Naive thymus-derived CD4-positive, alpha-beta T cell (primary cell): ENCODE results near the gene FAM131C. TPM values are rescaled to one million over a fixed set of nuclear protein-coding genes. Genes with fewer than 3 reads are reported as not detected.

Experiments
- ATAC-seq: fragments of 150-1000 bp; cut with Tn5 transposase; 2 replicates; pipeline ENCODE4 v1.10.0; 2021; ENCODE audit warnings: mild to moderate bottlenecking, moderate library complexity
- CTCF ChIA-PET: fragments of 350-600 bp; sonication (Branson Sonifier 250); formaldehyde crosslinking; loops from one replicate; lab custom pipeline; 2021; ENCODE audit warnings: antibody characterized with exemption; lab: Charles Lee
- POLR2A ChIA-PET: fragments of 350-600 bp; sonication (Branson Sonifier 250); formaldehyde crosslinking; loops from one replicate; lab custom pipeline; 2021; ENCODE audit warnings: antibody characterized with exemption, inconsistent platforms; lab: Charles Lee
- DNase-seq, 9 donors: peaks; one replicate each; pipeline versions ENCODE4 v3.0.0 to v3.0.0-alpha.2; 2020 to 2022; ENCODE audit warnings: mixed read lengths in 1 of 9
- H3K27ac ChIP-seq: one replicate; pipeline ENCODE4 v1.7.0; 2013; ENCODE audit warnings: mild to moderate bottlenecking, low read depth, low read length, moderate library complexity
- H3K27me3 ChIP-seq, 2 donors: one replicate each; pipeline ENCODE4 v1.7.0; 2013; ENCODE audit warnings: low read length in 2 of 2, mild to moderate bottlenecking in 2 of 2, moderate library complexity in 2 of 2; ENCODE audit not compliant: control insufficient read depth in 2 of 2, insufficient read depth in 2 of 2
- H3K36me3 ChIP-seq, 3 experiments: 1 replicate in 2 of 3; 2 replicates in 1 of 3; pipeline ENCODE4 v1.7.0; 2013; ENCODE audit warnings: low read length in 3 of 3, mild to moderate bottlenecking in 3 of 3, moderate library complexity in 1 of 3; ENCODE audit not compliant: insufficient read depth in 3 of 3, control insufficient read depth in 2 of 3
- H3K4me1 ChIP-seq, 2 donors: one replicate each; pipeline ENCODE4 v1.7.0; 2013; ENCODE audit warnings: low read length in 2 of 2, mild to moderate bottlenecking in 2 of 2, moderate library complexity in 1 of 2; ENCODE audit not compliant: control insufficient read depth in 2 of 2, insufficient read depth in 2 of 2
- H3K4me3 ChIP-seq: 2 replicates; pipeline ENCODE4 v1.7.0; 2013; ENCODE audit warnings: mild to moderate bottlenecking, low read length
- H3K9me3 ChIP-seq, 3 experiments: 1 replicate in 2 of 3; 2 replicates in 1 of 3; pipeline ENCODE4 v1.7.0; 2013; ENCODE audit warnings: low read length in 3 of 3; ENCODE audit not compliant: control insufficient read depth in 2 of 3
- H3K27ac Mint-ChIP-seq, 9 donors: one replicate each; pipeline ENCODE4 v1.8.0; 2020 to 2022; ENCODE audit warnings: mixed read lengths in 9 of 9, mild to moderate bottlenecking in 8 of 9, moderate library complexity in 5 of 9, inconsistent platforms in 2 of 9
- H3K27me3 Mint-ChIP-seq, 5 donors: one replicate each; pipeline ENCODE4 v1.8.0; 2021 to 2022; ENCODE audit warnings: mixed read lengths in 5 of 5, mild to moderate bottlenecking in 1 of 5
- H3K36me3 Mint-ChIP-seq, 5 donors: one replicate each; pipeline ENCODE4 v1.8.0; 2020 to 2022; ENCODE audit warnings: mixed read lengths in 5 of 5, mild to moderate bottlenecking in 3 of 5, inconsistent platforms in 1 of 5
- H3K4me1 Mint-ChIP-seq, 7 donors: one replicate each; pipeline ENCODE4 v1.8.0; 2020 to 2022; ENCODE audit warnings: mixed read lengths in 7 of 7, mild to moderate bottlenecking in 3 of 7, inconsistent platforms in 1 of 7
- H3K4me3 Mint-ChIP-seq, 10 donors: one replicate each; pipeline ENCODE4 v1.8.0; 2020 to 2022; ENCODE audit warnings: mild to moderate bottlenecking in 10 of 10, mixed read lengths in 10 of 10, moderate library complexity in 6 of 10, inconsistent platforms in 2 of 10
- H3K9me3 Mint-ChIP-seq, 11 donors: one replicate each; pipeline ENCODE4 v1.8.0; 2020 to 2022; ENCODE audit warnings: mixed read lengths in 11 of 11, mild to moderate bottlenecking in 4 of 11, inconsistent platforms in 1 of 11, moderate library complexity in 1 of 11
- intact Hi-C, 2 donors: fragments of 100-400 bp; cut with micrococcal nuclease; formaldehyde crosslinking; loops; one replicate each; pipeline ENCODE4 v1.15.1; 2023
- polyA plus RNA-seq, 2 donors: library from polyadenylated mRNA; unstranded; fragments of 300-500 nt; fragmentation: Illumina TruSeq; gene quantifications; one replicate each; pipeline ENCODE4 v1.2.3, GENCODE V29; 2021
- total RNA-seq, 6 experiments: library from RNA in 5 of 6; stranded (reverse) in 5 of 6; gene quantifications; 1 replicate in 5 of 6; 2 replicates in 1 of 6; pipeline ENCODE4 v1.2.3 and lab custom pipeline; 2021 to 2026

The FAM131C gene
- total and polyA plus RNA-seq, 7 experiments from 2014 or later, result 1.3 TPM; not detected in 6

DNA sequence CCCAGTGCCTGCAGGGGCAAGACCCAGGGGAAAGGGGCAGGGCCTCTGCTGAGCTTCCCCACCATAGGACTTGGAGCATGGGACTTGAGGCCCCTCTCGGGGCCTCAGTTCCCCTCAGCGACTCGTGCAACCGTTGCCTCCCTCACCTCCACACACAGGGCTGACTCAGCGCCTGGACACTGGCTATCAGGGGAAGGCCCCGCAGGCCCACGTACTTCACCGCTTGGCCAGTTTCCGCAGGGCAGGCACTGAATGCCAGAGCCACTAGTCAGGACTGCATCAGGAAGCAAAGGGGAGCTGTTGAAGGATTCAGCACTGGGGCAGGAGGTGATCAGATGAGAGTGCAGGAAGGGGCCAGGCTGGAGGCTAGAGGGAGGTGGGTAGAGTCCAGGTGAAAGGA is 15.5 kb upstream of the FAM131C start:
- H3K4me1 ChIP-seq, result no peaks in the 10 kb centered on the region
- ATAC-seq (no peak), DNase-seq (no peak)
- Mint-ChIP-seq H3K9me3 (no peaks in the 10 kb centered on the region), H3K27me3 (no peaks in the 10 kb centered on the region), H3K27ac (no peak overlapping the region), H3K4me1 (peaks cover 0 to 9% (median 0%) of the 10 kb centered on the region in 7 donors), H3K36me3 (no peaks in the 10 kb centered on the region), H3K4me3 (no peak overlapping the region)
- no peak overlapping the region for H3K4me3 ChIP-seq
- ChIA-PET CTCF (interaction anchor here (1.4 kb wide), 1 partner anchor 10 kb away, joined by 3 read pairs; no protein-coding TSS in a partner anchor), POLR2A (no interaction called here)
- H3K9me3 ChIP-seq, result no peaks in the 10 kb centered on the region
- H3K27ac ChIP-seq, result no peak overlapping the region
- H3K36me3 ChIP-seq, result no peaks in the 10 kb centered on the region
- H3K27me3 ChIP-seq, result no peaks in the 10 kb centered on the region
- intact Hi-C loops, result no loop called here

DNA sequence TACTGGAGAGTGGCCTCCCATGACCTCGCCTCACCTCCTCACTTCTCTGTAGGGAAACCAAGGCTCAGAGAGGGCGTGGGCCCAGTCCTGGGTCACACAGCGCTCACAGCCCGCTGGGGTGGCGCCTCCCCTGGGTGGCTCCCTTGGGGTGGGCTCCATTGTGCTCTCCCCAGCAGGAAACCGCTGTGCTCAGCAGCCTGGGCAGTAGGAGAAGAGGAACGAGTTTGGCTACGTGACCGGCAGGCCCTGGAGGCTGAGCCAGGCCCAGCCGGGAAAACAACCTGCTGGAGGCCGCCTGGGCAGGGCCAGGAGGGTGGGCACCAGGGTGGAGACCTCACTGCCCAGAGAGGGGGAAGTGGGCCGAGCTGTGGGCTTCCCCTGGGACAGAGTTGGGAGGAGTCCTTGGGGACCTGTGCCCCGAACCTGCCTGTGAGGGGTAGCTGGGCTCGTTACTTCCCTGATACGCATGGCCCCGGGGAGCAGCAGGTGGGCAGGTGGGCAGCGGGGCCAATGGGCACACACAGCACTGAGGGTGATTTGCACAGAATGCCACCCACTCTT is 15.0 kb upstream of the FAM131C start:
- no peak overlapping the region for H3K27ac Mint-ChIP-seq
- no peaks in the 10 kb centered on the region for H3K9me3 Mint-ChIP-seq
- POLR2A ChIA-PET, result no interaction called here

DNA sequence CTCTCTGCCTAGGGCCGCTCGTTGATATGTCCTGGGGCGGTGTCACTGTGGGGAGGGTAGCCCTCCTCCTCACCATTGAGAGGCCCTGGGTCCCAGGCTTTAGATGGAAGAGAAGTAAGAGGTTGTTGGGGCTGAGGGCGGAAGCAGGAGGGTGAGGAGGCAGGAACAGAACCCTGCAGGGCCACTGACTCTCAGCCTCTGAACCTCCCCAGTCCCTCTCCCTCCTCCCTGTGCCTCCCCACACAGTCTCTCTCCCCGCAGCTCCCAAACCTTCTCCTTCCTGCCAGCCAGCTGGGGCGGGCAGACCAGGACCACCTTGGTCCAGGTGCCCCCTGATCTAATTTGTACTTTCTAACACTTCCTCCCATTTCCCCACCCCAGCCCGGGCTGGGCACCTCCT is 14.3 kb upstream of the FAM131C start:
- Mint-ChIP-seq H3K27ac (no peak overlapping the region), H3K9me3 (no peaks in the 10 kb centered on the region), H3K4me3 (no peak overlapping the region), H3K4me1 (peaks cover 0 to 8% (median 0%) of the 10 kb centered on the region in 7 donors), H3K27me3 (no peaks in the 10 kb centered on the region), H3K36me3 (no peaks in the 10 kb centered on the region)
- ATAC-seq (no peak), DNase-seq (no peak)
- Histone ChIP-seq H3K4me1 (no peaks in the 10 kb centered on the region), H3K27me3 (no peaks in the 10 kb centered on the region), H3K4me3 (no peak overlapping the region), H3K36me3 (no peaks in the 10 kb centered on the region), H3K9me3 (no peaks in the 10 kb centered on the region), H3K27ac (no peak overlapping the region)
- POLR2A ChIA-PET, result no interaction called here
- intact Hi-C loops, result no loop called here
- CTCF ChIA-PET, result interaction anchor here (0.6 kb wide), 1 partner anchor 110 kb away, joined by 3 read pairs; no protein-coding TSS in a partner anchor

More for the DNA sequence above, 15.0 kb upstream of the FAM131C start:
- Histone ChIP-seq H3K9me3 (no peaks in the 10 kb centered on the region), H3K27ac (no peak overlapping the region), H3K4me3 (no peak overlapping the region), H3K36me3 (no peaks in the 10 kb centered on the region), H3K4me1 (no peaks in the 10 kb centered on the region), H3K27me3 (no peaks in the 10 kb centered on the region)
- intact Hi-C loops, result no loop called here
- Mint-ChIP-seq H3K4me3 (no peak overlapping the region), H3K36me3 (no peaks in the 10 kb centered on the region), H3K4me1 (peaks cover 0 to 8% (median 0%) of the 10 kb centered on the region in 7 donors), H3K27me3 (no peaks in the 10 kb centered on the region)
- CTCF ChIA-PET, result no interaction called here
- DNase-seq, result no peak
- ATAC-seq, result no peak

DNA sequence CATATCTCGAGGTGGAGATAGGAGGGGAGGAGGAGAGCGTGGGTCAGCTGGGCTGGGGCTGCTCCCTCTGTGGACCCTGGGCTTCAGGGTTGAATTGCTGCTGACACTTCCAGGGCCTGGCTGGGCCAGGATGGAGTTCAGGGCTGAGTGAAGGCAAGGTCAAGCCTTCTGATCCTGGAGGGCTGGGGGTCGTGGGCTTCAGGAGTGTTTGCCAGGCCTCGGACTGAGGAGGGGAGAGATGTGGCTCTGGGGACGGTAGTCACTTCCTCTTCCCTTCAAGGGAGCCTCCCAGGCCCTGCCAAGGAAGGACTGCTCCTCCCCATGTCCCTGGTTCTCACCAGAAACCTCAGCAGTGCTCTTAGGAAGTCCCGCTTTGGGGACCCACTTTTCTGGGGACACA is 12.1 kb upstream of the FAM131C start:
- CTCF ChIA-PET, result interaction anchor here (0.8 kb wide), 1 partner anchor 73 kb away, joined by 4 read pairs; no protein-coding TSS in a partner anchor

DNA sequence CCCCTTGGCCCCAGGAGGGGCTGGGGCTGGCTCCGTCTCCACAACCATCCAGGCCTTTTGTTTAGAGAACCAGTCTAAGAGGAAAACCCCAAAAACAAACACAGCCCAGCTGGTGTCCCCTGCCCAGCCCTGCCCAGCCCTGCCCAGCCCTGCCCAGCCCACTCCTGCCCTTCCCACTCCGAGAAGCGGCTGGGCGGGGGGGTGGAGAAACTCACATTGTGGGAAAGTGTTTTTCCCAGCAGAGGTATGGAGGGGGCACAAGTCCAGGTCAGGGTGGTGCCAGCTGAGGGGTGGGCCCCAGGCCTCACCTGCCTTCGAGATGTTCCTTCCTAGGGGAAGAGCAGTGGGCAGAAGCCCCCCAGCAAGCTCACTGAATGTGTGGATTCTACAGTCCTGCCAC is 10.0 kb upstream of the FAM131C start:
- Mint-ChIP-seq H3K27me3 (no peaks in the 10 kb centered on the region), H3K36me3 (no peaks in the 10 kb centered on the region), H3K9me3 (no peaks in the 10 kb centered on the region), H3K4me3 (no peak overlapping the region), H3K4me1 (peaks cover 3 to 7% (median 6%) of the 10 kb centered on the region in 7 donors), H3K27ac (no peak overlapping the region)
- Histone ChIP-seq H3K27me3 (no peaks in the 10 kb centered on the region), H3K9me3 (no peaks in the 10 kb centered on the region), H3K27ac (no peak overlapping the region), H3K4me1 (peaks cover 6% of the 10 kb centered on the region in 2 donors), H3K36me3 (no peaks in the 10 kb centered on the region), H3K4me3 (no peak overlapping the region)
- ChIA-PET CTCF (interaction anchor here (13.1 kb wide), 1 partner anchor 104 kb away, joined by 240 read pairs; no protein-coding TSS in a partner anchor), POLR2A (no interaction called here)
- intact Hi-C loops, result no loop called here
- no peak for DNase-seq
- ATAC-seq, result no peak

More for the DNA sequence above, 12.1 kb upstream of the FAM131C start:
- peak overlapping the region in 1 of 9 donors; percentile 65 for H3K27ac Mint-ChIP-seq
- H3K4me3 Mint-ChIP-seq, result no peak overlapping the region
- POLR2A ChIA-PET, result no interaction called here
- no peak overlapping the region for H3K4me3 ChIP-seq
- peaks cover 0 to 5% (median 0%) of the 10 kb centered on the region in 7 donors for H3K4me1 Mint-ChIP-seq
- H3K9me3 ChIP-seq, result no peaks in the 10 kb centered on the region
- ATAC-seq (no peak), DNase-seq (no peak)
- intact Hi-C loops, result no loop called here
- no peaks in the 10 kb centered on the region for H3K27me3 ChIP-seq
- no peak overlapping the region for H3K27ac ChIP-seq
- H3K9me3 Mint-ChIP-seq, result no peaks in the 10 kb centered on the region
- no peaks in the 10 kb centered on the region for H3K36me3 Mint-ChIP-seq
- no peaks in the 10 kb centered on the region for H3K36me3 ChIP-seq
- H3K4me1 ChIP-seq, result no peaks in the 10 kb centered on the region
- H3K27me3 Mint-ChIP-seq, result no peaks in the 10 kb centered on the region

DNA sequence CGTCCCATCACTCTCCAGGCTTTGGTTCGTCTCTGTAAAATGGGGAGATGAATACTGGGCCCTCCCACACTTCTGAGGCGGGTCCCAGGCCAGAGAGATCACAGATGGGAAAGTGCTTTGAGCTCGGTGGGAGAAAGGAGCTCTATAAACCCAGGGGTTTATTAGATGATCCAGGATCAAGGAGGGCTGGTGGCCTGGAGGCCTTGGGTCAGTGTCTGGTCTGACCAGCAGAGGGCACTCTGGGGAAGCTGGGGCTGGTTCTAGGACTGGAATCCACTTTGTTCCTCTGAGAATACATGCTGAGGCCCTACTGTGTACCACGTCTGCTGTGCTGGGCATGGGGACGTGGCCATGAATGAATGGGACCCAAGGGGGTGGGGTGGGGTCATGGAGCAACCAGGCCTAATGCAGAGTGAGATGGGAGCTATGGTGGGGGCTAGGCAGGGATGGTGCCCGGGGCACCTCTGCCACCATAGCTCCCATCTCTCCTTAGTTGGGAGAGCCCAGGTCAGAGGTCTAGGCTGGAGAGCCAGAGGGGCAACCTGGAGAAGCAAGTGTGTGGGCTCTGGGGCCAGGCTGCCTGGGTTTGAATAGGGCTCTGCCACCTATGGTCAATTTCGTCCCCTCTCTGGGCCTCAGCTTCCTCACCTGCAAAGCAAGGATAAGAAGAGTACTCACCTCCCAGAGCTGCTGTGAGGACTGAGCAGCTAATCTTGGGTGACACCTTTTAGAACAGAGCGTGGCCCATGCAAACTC is 9.0 kb upstream of the FAM131C start:
- H3K4me3 Mint-ChIP-seq, result no peak overlapping the region
- peaks cover 0 to 1% (median 0%) of the 10 kb centered on the region in 11 donors for H3K9me3 Mint-ChIP-seq
- intact Hi-C loops, result no loop called here
- Histone ChIP-seq H3K27me3 (no peaks in the 10 kb centered on the region), H3K36me3 (no peaks in the 10 kb centered on the region), H3K4me3 (no peak overlapping the region), H3K27ac (no peak overlapping the region), H3K9me3 (no peaks in the 10 kb centered on the region), H3K4me1 (peaks cover 6% of the 10 kb centered on the region in 2 donors)
- POLR2A ChIA-PET, result no interaction called here
- CTCF ChIA-PET, result interaction anchor here (0.5 to 13.1 kb wide), 8 partner anchors 14 to 627 kb away, joined by 3 to 240 read pairs (median 3); no protein-coding TSS in a partner anchor
- peak in 7 of 9 donors; percentile 38 to 69 (median 43) for DNase-seq
- H3K36me3 Mint-ChIP-seq, result no peaks in the 10 kb centered on the region
- peak; percentile 60 for ATAC-seq
- no peaks in the 10 kb centered on the region for H3K27me3 Mint-ChIP-seq
- peaks cover 3 to 8% (median 6%) of the 10 kb centered on the region in 7 donors for H3K4me1 Mint-ChIP-seq
- peak overlapping the region in 1 of 9 donors; percentile 51 for H3K27ac Mint-ChIP-seq
